K562 (cell line): ENCODE measurements around the gene ZDHHC24. TPM values are rescaled to one million over a fixed set of nuclear protein-coding genes. Genes with fewer than 3 reads are reported as not detected.
A peak's percentile ranks its signal among the peaks of the same experiment; 100 is the strongest.

Experiments used
- AFF1 ChIP-seq, 2 experiments: fragments of 450-650 bp; IDR thresholded peaks; 2 replicates each; pipeline ENCODE4 v1.6.1; 2018; ENCODE audit warnings: mild to moderate bottlenecking in 2 of 2, low read depth in 1 of 2; ENCODE audit not compliant: partially characterized antibody in 2 of 2
- ATF7 ChIP-seq: fragments of 450-650 bp; IDR thresholded peaks from 2 replicates; pipeline ENCODE4 v1.7.1; 2014; ENCODE audit warnings: mild to moderate bottlenecking, moderate library complexity
- BCOR ChIP-seq: fragments of 450-650 bp; IDR thresholded peaks from 2 replicates; pipeline ENCODE4 v1.6.1; 2016
- DIDO1 ChIP-seq: fragments of 450-650 bp; IDR thresholded peaks from 2 replicates; pipeline ENCODE4 v1.6.1; 2016; ENCODE audit warnings: low read depth, missing biosample characterization, missing genetic modification characterization
- ESRRB ChIP-seq: fragments of 250-450 bp; sonication (Bioruptor Pico); IDR thresholded peaks from 2 replicates; pipeline ENCODE4 v1.5.0; 2020; ENCODE audit warnings: mild to moderate bottlenecking, moderate library complexity, borderline replicate concordance
- GTF3C2 ChIP-seq: IDR thresholded peaks from 3 replicates; pipeline ENCODE4 v1.6.1; 2011; ENCODE audit warnings: borderline replicate concordance, mild to moderate bottlenecking, moderate library complexity; ENCODE audit not compliant: insufficient read length; ENCODE audit errors: extremely low read depth
- HDAC8 ChIP-seq: fragments of 450-650 bp; IDR thresholded peaks from 2 replicates; pipeline ENCODE4 v1.6.1; 2016; ENCODE audit warnings: mild to moderate bottlenecking, missing genetic modification characterization, moderate library complexity, missing compliant biosample characterization
- KDM2B ChIP-seq: fragments of 250-450 bp; sonication (Bioruptor Pico); IDR thresholded peaks from 2 replicates; pipeline ENCODE4 v1.8.0; 2021; ENCODE audit warnings: mild to moderate bottlenecking, moderate library complexity
- KLF16 ChIP-seq: IDR thresholded peaks from 2 replicates; pipeline ENCODE4 v1.6.1; 2016; ENCODE audit warnings: antibody characterized with exemption
- PRDM10 ChIP-seq: fragments of 450-650 bp; IDR thresholded peaks from 2 replicates; pipeline ENCODE4 v1.6.1; 2018; ENCODE audit not compliant: partially characterized antibody
- PRPF4 ChIP-seq: fragments of 200-400 bp; formaldehyde crosslinking; IDR thresholded peaks from one replicate; pipeline ENCODE4 v1.6.1; 2017; ENCODE audit warnings: low read length, low read depth, mild to moderate bottlenecking; ENCODE audit not compliant: insufficient read depth, poor library complexity, severe bottlenecking
- PTBP1 ChIP-seq: fragments of 200-400 bp; formaldehyde crosslinking; IDR thresholded peaks from 2 replicates; pipeline ENCODE4 v1.6.1; 2017; ENCODE audit warnings: low read depth, low read length
- ZBTB49 ChIP-seq: sonication (generic); formaldehyde crosslinking; IDR thresholded peaks from 2 replicates; pipeline ENCODE4 v1.8.0; 2022; ENCODE audit warnings: missing genetic modification reagents, mild to moderate bottlenecking, borderline replicate concordance
- ZNF589 ChIP-seq: fragments of 200-800 bp; sonication (Bioruptor generic); IDR thresholded peaks from 2 replicates; pipeline ENCODE4 v1.6.1; 2016; ENCODE audit warnings: low read depth, missing genetic modification characterization, missing compliant biosample characterization
- polyA plus RNA-seq, 8 experiments: library from polyadenylated mRNA; depleted of rRNA in 4 of 8; stranded (reverse) in 5 of 8; unstranded in 3 of 8; fragments of >200 nt; fragmentation: Nextera tagmentation in 2 of 8; fragmentation: Illumina TruSeq in 1 of 8; extraction: Ambion mirVana in 2 of 8; extraction: Trizol in 1 of 8; gene quantifications; 2 replicates each; pipeline versions ENCODE4 v1.2.1 to v1.2.3, GENCODE V29; 2011 to 2014; ENCODE audit warnings: inconsistent platforms in 1 of 8, missing spikeins in 1 of 8
- total RNA-seq, 7 experiments: library from RNA; depleted of rRNA in 6 of 7; stranded (reverse); fragments of >200 nt in 6 of 7; fragmentation: Illumina TruSeq in 2 of 7; extraction: Trizol in 2 of 7; gene quantifications; 2 replicates each; pipeline versions ENCODE4 v1.2.1 to v1.2.3, GENCODE V29; 2011 to 2021; ENCODE audit warnings: low replicate concordance in 1 of 7

ZDHHC24 gene
- total and polyA plus RNA-seq, 9 of the 15 experiments (the other 6 are each of a cell fraction or from before 2014, with no cell fraction given) = 0.45 to 11.2 (median 2.7) TPM

- TF ChIP-seq AFF1 (IDR thresholded peaks at IDR 0.05; ENCODE audit: low read depth in 1 of 2, partially characterized antibody in 2 of 2) (no peak), GTF3C2 (no peak), KLF16 (0 out of 2 replicates have a peak, but pooled peaks have one; percentile 19), PTBP1 (no peak), ESRRB (CRISPR knock-in tag) (no peak), DIDO1 (tag) (no peak), BCOR (peak; percentile 97), ZBTB49 (CRISPR knock-in tag) (no peak), KDM2B (CRISPR knock-in tag) (no peak), PRDM10 (no peak), HDAC8 (tag) (no peak), ZNF589 (CRISPR knock-in tag) (no peak), PRPF4 (no peak), ATF7 (no peak)
Measured at GRCh38 chr11:66478729-66479393, 67.0 kb downstream of the ZDHHC24 start (continued).
